OCI-LY7 (cell line): ENCODE results near the gene KANSL1. TPM values are rescaled to one million over a fixed set of nuclear protein-coding genes. Genes with fewer than 3 reads are reported as not detected.

ENCODE experiments used
- BruUV-seq: library from RNA; stranded (reverse); fragments of 400-500 nt; replicated peaks from 2 replicates; lab custom pipeline; 2021; lab: Mats Ljungman, UMichigan
- CTCF ChIA-PET: fragments of 300-600 bp; sonication (Branson Sonifier 250); formaldehyde crosslinking; loops from one replicate; lab custom pipeline; 2022; ENCODE audit warnings: antibody characterized with exemption; ENCODE audit not compliant: unreplicated experiment; lab: Charles Lee
- POLR2A ChIA-PET: fragments of 300-600 bp; sonication (Branson Sonifier 250); formaldehyde crosslinking; loops from one replicate; lab custom pipeline; 2022; ENCODE audit warnings: antibody characterized with exemption; lab: Charles Lee
- DNase-seq: peaks from one replicate; pipeline ENCODE4 v3.0.0-alpha.2; 2015; ENCODE audit warnings: low spot score
- H2AFZ ChIP-seq: fragments of 200-600 bp; sonication (generic), shearing (Covaris generic); 2 replicates; pipeline ENCODE4 v1.6.1; 2014; ENCODE audit warnings: mild to moderate bottlenecking, antibody characterized with exemption, low read length, moderate library complexity
- H3K27ac ChIP-seq: fragments of 200-600 bp; sonication (generic); 2 replicates; pipeline ENCODE4 v1.5.1; 2014; ENCODE audit warnings: mixed run types, low read depth, mild to moderate bottlenecking, moderate library complexity, low read length, inconsistent platforms; ENCODE audit not compliant: poor library complexity, severe bottlenecking
- H3K36me3 ChIP-seq: fragments of 200-600 bp; sonication (generic); 2 replicates; pipeline ENCODE4 v1.6.1; 2014; ENCODE audit warnings: mild to moderate bottlenecking, antibody characterized with exemption, low read length, moderate library complexity, mixed read lengths; ENCODE audit not compliant: insufficient read depth
- H3K4me1 ChIP-seq: fragments of 200-600 bp; sonication (generic); 2 replicates; pipeline ENCODE4 v1.5.1; 2014; ENCODE audit warnings: mild to moderate bottlenecking, low read length; ENCODE audit not compliant: insufficient read depth, poor library complexity, severe bottlenecking
- H3K4me2 ChIP-seq: fragments of 200-600 bp; sonication (generic); 2 replicates; pipeline ENCODE4 v1.6.1; 2014; ENCODE audit warnings: mild to moderate bottlenecking, low read length
- H3K4me3 ChIP-seq: fragments of 200-600 bp; sonication (generic); 2 replicates; pipeline ENCODE4 v1.5.1; 2014; ENCODE audit warnings: mild to moderate bottlenecking, low read depth, low read length; ENCODE audit not compliant: poor library complexity, severe bottlenecking
- H3K79me2 ChIP-seq: fragments of 200-600 bp; sonication (generic); 2 replicates; pipeline ENCODE4 v1.6.1; 2016; ENCODE audit warnings: low read depth, mild to moderate bottlenecking, low read length, moderate library complexity, mixed read lengths; ENCODE audit not compliant: insufficient read depth
- H3K9me2 ChIP-seq: fragments of 200-600 bp; sonication (generic); 2 replicates; pipeline ENCODE4 v1.6.1; 2016; ENCODE audit warnings: mild to moderate bottlenecking, low read length, mixed read lengths; ENCODE audit not compliant: insufficient read depth
- H3K9me3 ChIP-seq: fragments of 200-600 bp; sonication (generic); 2 replicates; pipeline ENCODE4 v1.6.1; 2014; ENCODE audit warnings: mild to moderate bottlenecking, mixed run types, low read length, mixed read lengths
- H4K20me1 ChIP-seq: fragments of 200-600 bp; sonication (generic); 2 replicates; pipeline ENCODE4 v1.6.1; 2014; ENCODE audit warnings: mild to moderate bottlenecking, antibody characterized with exemption, low read length, moderate library complexity, mixed read lengths; ENCODE audit not compliant: insufficient read depth
- CTCF ChIP-seq: fragments of 200-600 bp; sonication (generic); conservative IDR thresholded peaks from 2 replicates; pipeline ENCODE4 v1.5.1; 2014; ENCODE audit warnings: mild to moderate bottlenecking, antibody characterized with exemption, low read length, moderate library complexity, mixed read lengths
- EZH2phosphoT487 ChIP-seq: fragments of 200-600 bp; sonication (generic); IDR thresholded peaks from 2 replicates; pipeline ENCODE4 v1.6.1; 2018; ENCODE audit warnings: low read depth, borderline replicate concordance, mild to moderate bottlenecking, mixed run types, antibody characterized with exemption, low read length, moderate library complexity, mixed read lengths
- intact Hi-C: fragments of 100-400 bp; cut with micrococcal nuclease; formaldehyde crosslinking; loops from one replicate; pipeline ENCODE4 v1.10.0; 2022; ENCODE audit not compliant: unreplicated experiment
- total RNA-seq, 2 experiments: library from RNA; depleted of rRNA in 1 of 2; stranded (reverse); fragments of >200 nt in 1 of 2; shearing (Covaris generic) in 1 of 2; gene quantifications; 2 replicates each; pipeline ENCODE4 v1.2.3, GENCODE V29; 2014 to 2022

Gene KANSL1
- total RNA-seq, 2 experiments from 2014 or later: 96.9 to 129 TPM

DNA sequence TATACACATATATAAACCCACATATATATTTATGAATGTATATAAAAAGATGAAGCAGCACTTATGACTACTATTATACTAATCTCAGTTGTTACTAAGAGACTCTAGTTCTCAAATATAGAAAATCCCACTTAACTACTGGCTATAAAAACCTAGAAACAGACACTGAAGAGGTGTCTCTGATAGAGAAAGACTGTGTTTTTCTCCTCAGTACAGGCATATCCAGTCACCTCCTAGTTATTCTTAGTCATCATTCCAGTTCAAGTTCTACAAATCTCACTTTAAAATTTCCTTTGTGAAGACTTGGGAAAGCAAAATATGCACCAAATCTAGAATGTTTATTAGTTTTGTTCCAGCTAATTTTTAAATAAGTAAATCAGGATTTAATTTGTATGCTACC, 100.2 kb downstream of the KANSL1 start:
- peaks cover 66% of the 10 kb centered on the region for H3K79me2 ChIP-seq
- DNase-seq: no peak
- no peaks in the 10 kb centered on the region for H3K9me3 ChIP-seq
- ChIA-PET CTCF (no interaction called here), POLR2A (interaction anchor here (1.4 kb wide), 1 partner anchor 27 kb away, joined by 4 read pairs; no protein-coding TSS in a partner anchor)
- H3K4me3 ChIP-seq: no peak overlapping the region
- peaks cover 62% of the 10 kb centered on the region for H3K36me3 ChIP-seq
- H3K4me1 ChIP-seq: no peaks in the 10 kb centered on the region
- BruUV-seq: no TSS peak
- no peak overlapping the region for H2AFZ ChIP-seq
- H4K20me1 ChIP-seq: 0 out of 2 replicates have a peak, but pooled peaks cover 9% of the 10 kb centered on the region
- no peaks in the 10 kb centered on the region for H3K9me2 ChIP-seq
- no peak for TF ChIP-seq EZH2phosphoT487
- TF ChIP-seq CTCF: no peak
- H3K4me2 ChIP-seq: no peak overlapping the region
- intact Hi-C loops: no loop called here
- no peak overlapping the region for H3K27ac ChIP-seq

DNA sequence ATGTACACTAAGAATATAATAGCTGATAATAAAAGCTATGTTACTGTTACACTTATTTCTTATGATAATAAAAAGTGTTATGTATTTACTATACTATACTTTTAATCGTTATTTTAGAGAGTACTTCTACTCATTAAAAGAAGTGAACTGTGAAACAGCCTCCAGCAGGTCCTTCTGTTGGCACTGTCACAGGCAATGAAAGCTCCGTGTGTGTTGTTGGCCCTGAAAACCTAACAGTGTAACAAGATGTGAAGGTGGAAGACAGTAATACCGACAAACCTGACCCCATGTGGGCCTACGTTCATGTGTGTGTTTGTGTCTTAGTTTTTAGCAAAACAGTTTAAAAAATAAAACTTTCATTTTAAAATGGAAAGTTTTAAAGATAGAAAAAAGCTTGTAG, 102.4 kb downstream of the KANSL1 start:
- no peak for TF ChIP-seq CTCF
- no peak for TF ChIP-seq EZH2phosphoT487
- POLR2A ChIA-PET: interaction anchor here (0.6 to 1.3 kb wide), 4 partner anchors 9 to 44 kb away, joined by 3 to 5 read pairs (median 4); no protein-coding TSS in a partner anchor
- Histone ChIP-seq H2AFZ (no peak overlapping the region), H3K9me2 (no peaks in the 10 kb centered on the region), H3K79me2 (peaks cover 65% of the 10 kb centered on the region), H3K4me2 (no peak overlapping the region), H3K4me1 (no peaks in the 10 kb centered on the region), H3K9me3 (no peaks in the 10 kb centered on the region), H3K36me3 (peaks cover 76% of the 10 kb centered on the region), H3K27ac (no peak overlapping the region), H3K4me3 (no peak overlapping the region), H4K20me1 (0 out of 2 replicates have a peak, but pooled peaks cover 6% of the 10 kb centered on the region)
- CTCF ChIA-PET: no interaction called here
- intact Hi-C loops: no loop called here
- BruUV-seq: no TSS peak
- no peak for DNase-seq

DNA sequence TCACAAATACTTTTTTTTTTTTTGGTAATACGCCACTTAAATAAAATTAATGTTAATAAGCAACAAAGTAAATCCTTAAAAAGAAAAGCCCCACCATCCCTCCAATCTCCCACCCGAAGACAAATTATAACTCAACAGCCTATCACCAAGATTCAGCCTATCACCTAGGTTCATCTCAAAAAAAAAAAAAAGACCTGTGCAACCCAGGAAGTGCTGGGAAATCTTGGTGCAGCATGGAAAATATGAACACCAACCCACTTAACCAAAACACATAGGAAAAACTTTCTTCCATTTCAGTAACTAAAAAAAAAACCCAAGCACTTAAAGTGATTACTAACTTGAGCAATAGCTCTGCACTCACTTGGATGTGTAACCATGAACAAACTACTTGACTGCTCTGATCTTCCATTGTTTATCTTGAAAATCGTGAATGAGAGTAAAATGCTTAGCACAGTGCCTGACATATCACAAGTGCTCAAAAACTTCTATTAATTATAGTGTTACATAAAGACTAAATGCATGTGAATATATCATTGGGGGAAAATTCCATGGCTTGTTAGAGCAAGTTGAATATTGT, 103.8 kb downstream of the KANSL1 start:
- Histone ChIP-seq H3K36me3 (peaks cover 81% of the 10 kb centered on the region), H4K20me1 (0 out of 2 replicates have a peak, but pooled peaks cover 6% of the 10 kb centered on the region), H3K4me3 (no peak overlapping the region), H3K9me3 (no peaks in the 10 kb centered on the region), H3K4me2 (no peak overlapping the region), H3K79me2 (peaks cover 57% of the 10 kb centered on the region), H3K4me1 (no peaks in the 10 kb centered on the region), H3K9me2 (no peaks in the 10 kb centered on the region), H3K27ac (no peak overlapping the region), H2AFZ (no peak overlapping the region)
- no peak for DNase-seq
- ChIA-PET POLR2A (no interaction called here), CTCF (no interaction called here)
- intact Hi-C loops: no loop called here
- TF ChIP-seq EZH2phosphoT487: no peak
- no peak for TF ChIP-seq CTCF
- no TSS peak for BruUV-seq
